Lower leg skin (tissue), 4 donors: ENCODE measurements around the gene EPB41L2. TPM values are rescaled to one million over a fixed set of nuclear protein-coding genes. Genes with fewer than 3 reads are reported as not detected.

Experiments
- DNase-seq, 2 donors: peaks; one replicate each; pipeline ENCODE4 v3.0.0-alpha.2; 2019; ENCODE audit warnings: low spot score in 2 of 2
- H3K4me3 ChIP-seq: fragments of 200-600 bp; sonication (generic); 2 replicates; pipeline ENCODE4 v1.5.1; 2017; ENCODE audit warnings: mild to moderate bottlenecking, low read depth; ENCODE audit not compliant: poor library complexity, severe bottlenecking
- POLR2A ChIP-seq, 2 donors: fragments of 450-650 bp; IDR thresholded peaks; one replicate each; pipeline ENCODE4 v1.6.1; 2016 to 2017; ENCODE audit warnings: antibody characterized with exemption in 2 of 2, mild to moderate bottlenecking in 1 of 2, moderate library complexity in 1 of 2
- WGBS, 2 donors: methylation state at CpG; one replicate each; pipeline ENCODE4 v1.1.5; 2018; 5-methylcytosine and 5-hydroxymethylcytosine counted together
- intact Hi-C: fragments of 100-400 bp; cut with DNase I; formaldehyde crosslinking; loops from one replicate; pipeline ENCODE4 v1.15.0; 2023; ENCODE audit warnings: low total_unique reads
- total RNA-seq, 4 donors: library from RNA; depleted of rRNA; stranded (reverse); fragments of >200 nt; gene quantifications; one replicate each; pipeline ENCODE4 v1.1.0, GENCODE V29; 2016
- TF ChIP-seq, protein P1 (sequence below), 3 donors: fragments of 450-650 bp; IDR thresholded peaks; one replicate each; pipeline ENCODE4 v1.5.1; 2016; ENCODE audit warnings: antibody characterized with exemption in 3 of 3, mild to moderate bottlenecking in 3 of 3, moderate library complexity in 2 of 3

The EPB41L2 gene
- total RNA-seq, 4 donors from 2014 or later = 8.6 to 19.4 (median 13.8) TPM

DNA sequence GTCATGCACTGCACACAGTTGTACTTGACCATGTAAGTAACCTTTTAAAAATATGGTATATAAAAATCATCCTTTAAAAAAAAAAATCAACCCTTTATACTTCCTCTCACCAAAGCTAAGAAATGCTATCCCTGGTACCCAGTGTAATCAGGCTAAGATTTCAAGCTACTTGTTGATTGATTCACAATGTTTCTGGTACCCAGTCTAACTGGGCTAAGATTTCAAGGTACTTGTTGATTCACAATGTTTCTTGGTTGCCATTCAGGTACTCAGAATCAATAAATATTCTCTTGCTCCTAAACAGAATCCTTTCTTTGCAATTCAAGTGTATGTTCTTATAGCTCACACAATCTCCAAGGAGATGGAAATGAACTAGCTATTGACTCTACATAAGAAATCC, 159.4 kb downstream of the EPB41L2 start:
- no peak for TF ChIP-seq POLR2A (IDR thresholded peaks at IDR 0.05)
- TF ChIP-seq, protein P1, sequence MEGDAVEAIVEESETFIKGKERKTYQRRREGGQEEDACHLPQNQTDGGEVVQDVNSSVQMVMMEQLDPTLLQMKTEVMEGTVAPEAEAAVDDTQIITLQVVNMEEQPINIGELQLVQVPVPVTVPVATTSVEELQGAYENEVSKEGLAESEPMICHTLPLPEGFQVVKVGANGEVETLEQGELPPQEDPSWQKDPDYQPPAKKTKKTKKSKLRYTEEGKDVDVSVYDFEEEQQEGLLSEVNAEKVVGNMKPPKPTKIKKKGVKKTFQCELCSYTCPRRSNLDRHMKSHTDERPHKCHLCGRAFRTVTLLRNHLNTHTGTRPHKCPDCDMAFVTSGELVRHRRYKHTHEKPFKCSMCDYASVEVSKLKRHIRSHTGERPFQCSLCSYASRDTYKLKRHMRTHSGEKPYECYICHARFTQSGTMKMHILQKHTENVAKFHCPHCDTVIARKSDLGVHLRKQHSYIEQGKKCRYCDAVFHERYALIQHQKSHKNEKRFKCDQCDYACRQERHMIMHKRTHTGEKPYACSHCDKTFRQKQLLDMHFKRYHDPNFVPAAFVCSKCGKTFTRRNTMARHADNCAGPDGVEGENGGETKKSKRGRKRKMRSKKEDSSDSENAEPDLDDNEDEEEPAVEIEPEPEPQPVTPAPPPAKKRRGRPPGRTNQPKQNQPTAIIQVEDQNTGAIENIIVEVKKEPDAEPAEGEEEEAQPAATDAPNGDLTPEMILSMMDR (IDR thresholded peaks at IDR 0.05) = no peak
- DNase-seq = no peak
- intact Hi-C loops = no loop called here
- H3K4me3 ChIP-seq = no peak overlapping the region

DNA sequence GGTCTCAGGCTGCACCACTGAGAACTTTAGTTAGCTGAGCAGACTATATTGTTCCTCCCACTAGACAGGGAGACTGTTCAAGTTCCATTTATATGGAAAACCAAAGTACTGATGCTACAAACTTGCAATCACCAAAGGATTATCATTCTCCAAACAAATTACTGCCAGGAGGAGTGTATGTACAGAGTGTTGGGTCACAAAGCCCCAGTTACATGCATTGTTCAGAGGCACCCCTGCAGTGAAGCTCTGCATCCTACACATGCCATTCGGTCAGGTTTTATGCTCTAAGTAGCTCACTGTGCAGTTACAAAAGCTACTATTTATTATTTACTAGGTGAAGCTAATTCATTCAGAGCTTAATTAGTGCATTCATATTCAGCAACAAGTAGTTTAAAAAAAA, 160.0 kb downstream of the EPB41L2 start:
- intact Hi-C loops = no loop called here
- no peak for TF ChIP-seq POLR2A (IDR thresholded peaks at IDR 0.05)
- TF ChIP-seq, protein P1 (IDR thresholded peaks at IDR 0.05) = no peak
- no peak for DNase-seq
- no peak overlapping the region for H3K4me3 ChIP-seq
- WGBS, 2 donors = 96 to 97% methylated on average over 1 of the region's 1 CpG

DNA sequence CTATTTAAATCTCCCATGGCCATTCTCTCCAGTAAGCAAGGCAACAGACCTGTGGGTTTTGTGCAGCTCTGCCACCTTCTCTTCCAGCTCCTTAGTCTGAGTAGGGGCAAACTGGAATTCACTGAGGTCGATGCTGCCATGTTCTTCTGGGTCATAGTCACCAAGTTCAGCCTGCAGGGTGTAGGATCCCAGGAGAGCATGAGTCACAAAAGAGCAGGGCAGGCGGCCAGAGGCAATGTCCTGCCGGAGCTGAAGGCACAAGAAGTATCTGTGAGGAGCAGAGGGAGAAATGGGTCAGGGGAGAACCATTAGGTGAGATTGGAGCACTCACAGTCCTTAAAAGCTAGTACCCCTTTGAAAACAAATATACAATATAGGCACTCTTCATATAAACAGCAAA, 162.1 kb downstream of the EPB41L2 start:
- intact Hi-C loops = no loop called here
- WGBS, 2 donors = 59 to 63% methylated on average over 3 of the region's 3 CpGs
- TF ChIP-seq, protein P1 (IDR thresholded peaks at IDR 0.05) = no peak
- TF ChIP-seq POLR2A (IDR thresholded peaks at IDR 0.05) = no peak
- no peak for DNase-seq
- H3K4me3 ChIP-seq = no peak overlapping the region

DNA sequence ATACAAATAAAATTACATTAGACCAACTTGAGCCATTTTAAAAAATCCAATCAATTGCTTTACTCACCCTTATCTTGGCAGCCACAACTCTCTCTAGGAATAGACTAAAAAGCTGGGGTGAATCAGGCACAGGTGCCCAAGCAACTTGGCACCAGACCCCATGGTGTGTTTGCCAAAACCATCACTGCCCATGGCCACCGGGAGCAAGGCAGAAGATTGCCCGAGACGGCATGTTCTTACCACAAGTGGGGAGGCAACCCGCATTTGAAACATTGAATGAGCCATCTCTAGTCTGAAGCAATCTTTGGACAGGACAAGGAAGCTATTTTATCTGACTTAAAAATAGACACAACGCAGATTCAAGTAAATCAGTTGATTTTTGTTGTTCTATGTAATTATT, 166.8 kb downstream of the EPB41L2 start:
- 69 to 75% methylated on average over 5 of the region's 5 CpGs for WGBS, 2 donors
- no peak overlapping the region for H3K4me3 ChIP-seq
- no peak for DNase-seq
- TF ChIP-seq, protein P1 (IDR thresholded peaks at IDR 0.05) = no peak
- no peak for TF ChIP-seq POLR2A (IDR thresholded peaks at IDR 0.05)
- intact Hi-C loops = no loop called here

DNA sequence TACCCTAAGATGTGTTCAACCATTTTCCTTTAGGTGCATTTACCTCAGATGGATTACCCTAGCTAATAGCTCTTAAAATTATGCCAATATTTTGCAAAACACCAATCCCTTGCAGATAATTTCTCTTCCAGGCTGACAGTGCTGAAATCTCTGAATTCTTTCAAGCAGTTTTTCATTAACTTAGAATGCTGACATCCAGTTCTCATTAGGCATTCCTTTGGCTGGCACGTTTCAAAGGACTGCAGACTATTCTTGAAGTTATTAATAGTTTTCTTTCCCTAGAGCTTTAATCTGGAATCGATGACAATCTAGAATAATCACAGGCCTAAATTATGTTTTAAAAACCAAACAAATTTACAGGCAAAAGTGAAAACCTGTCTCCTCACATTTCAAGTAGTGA, 167.5 kb downstream of the EPB41L2 start:
- TF ChIP-seq POLR2A (IDR thresholded peaks at IDR 0.05) = no peak
- TF ChIP-seq, protein P1 (IDR thresholded peaks at IDR 0.05) = no peak
- intact Hi-C loops = no loop called here
- DNase-seq = no peak
- WGBS, 2 donors = 20 to 27% methylated on average over 2 of the region's 2 CpGs
- no peak overlapping the region for H3K4me3 ChIP-seq

DNA sequence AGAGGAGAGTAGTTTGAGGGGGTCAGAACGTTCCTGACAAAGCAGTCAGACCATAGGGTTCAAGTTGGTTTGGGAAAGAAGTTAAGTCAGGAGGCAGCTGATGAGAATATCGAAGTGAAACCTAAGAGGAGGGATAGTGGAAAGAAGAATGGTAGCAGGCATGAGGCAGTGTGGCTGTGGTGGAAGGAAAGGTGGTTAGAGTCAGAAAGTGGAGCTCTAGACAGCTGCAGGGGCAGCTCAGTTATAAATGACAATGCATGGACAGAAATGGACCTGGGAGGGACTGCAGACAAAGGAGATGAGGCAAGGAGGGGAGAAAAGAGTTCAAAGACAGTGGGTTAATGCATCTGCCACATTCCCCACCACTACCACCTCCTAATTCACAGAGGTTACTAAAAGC, 169.3 kb downstream of the EPB41L2 start:
- DNase-seq = no peak
- WGBS, 2 donors = 92 to 93% methylated on average over 2 of the region's 2 CpGs
- TF ChIP-seq, protein P1 (IDR thresholded peaks at IDR 0.05) = no peak
- no peak for TF ChIP-seq POLR2A (IDR thresholded peaks at IDR 0.05)
- intact Hi-C loops = no loop called here
- H3K4me3 ChIP-seq = no peak overlapping the region
